ENCODE data around the gene RUVBL2.

Gene RUVBL2

GRCh38 chr19:48964205-48965039 is 29.3 kb upstream of the RUVBL2 start:
- FAIRE-seq, result no peak

- FAIRE-seq, result no peak
These were observed 28.5 kb upstream of the RUVBL2 start, which contains the start of gene FTL for GRCh38 chr19:48965040-48965805. TSS of gene FTL (plus strand) at chr19:48965309. CDS start at chr19:48965508, 199 bp downstream.

GRCh38 chr19:48965806-48966540 is 27.7 kb upstream of the RUVBL2 start:
- no peak for FAIRE-seq

GRCh38 chr19:48966541-48967345 is 26.9 kb upstream of the RUVBL2 start:
- no peak for FAIRE-seq

DNA sequence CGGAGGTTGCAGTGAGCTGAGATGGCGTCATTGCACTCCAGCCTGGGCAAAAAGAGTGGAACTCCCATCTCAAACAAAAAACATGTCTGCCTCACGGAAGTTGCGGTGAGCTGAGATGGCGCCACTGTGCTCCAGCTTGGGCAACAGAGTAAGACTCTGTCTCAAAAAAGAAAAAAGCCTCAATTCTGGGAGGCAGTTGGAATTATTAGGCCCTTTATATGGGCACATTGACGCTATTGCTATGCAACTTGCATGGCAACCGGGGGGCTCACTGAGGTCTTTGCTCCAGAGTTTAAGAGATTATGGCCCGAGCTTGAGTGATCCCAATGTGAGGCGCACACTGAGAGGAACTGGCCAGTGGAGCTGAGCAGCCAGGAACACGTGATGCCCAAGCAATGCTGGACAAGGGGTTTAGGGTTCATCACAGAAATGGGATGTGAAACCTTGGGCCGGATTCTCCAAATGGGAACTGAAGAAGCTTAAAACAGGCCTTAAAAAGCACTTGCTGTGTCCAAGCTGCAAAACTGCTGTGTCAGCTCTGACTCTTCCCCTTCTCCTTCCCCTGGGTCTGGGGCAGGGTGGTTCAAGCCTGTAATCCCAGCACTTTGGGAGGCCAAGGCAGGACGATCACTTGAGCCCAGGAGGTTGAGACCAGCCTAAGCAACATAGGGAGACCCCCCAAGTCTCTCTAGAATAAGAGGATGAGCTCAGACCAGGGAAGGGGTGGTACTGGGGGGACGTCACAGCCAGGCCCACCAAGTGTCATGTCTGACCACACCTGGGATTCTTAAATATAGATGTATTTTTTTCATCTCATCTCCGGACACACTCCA is 26.1 kb upstream of the RUVBL2 start:
- FAIRE-seq, result no peak

- FAIRE-seq, result no peak
These were observed 25.5 kb upstream of the RUVBL2 start for GRCh38 chr19:48968179-48968661.

- FAIRE-seq, result no peak
These were observed 24.9 kb upstream of the RUVBL2 start for GRCh38 chr19:48968813-48969218.

DNA sequence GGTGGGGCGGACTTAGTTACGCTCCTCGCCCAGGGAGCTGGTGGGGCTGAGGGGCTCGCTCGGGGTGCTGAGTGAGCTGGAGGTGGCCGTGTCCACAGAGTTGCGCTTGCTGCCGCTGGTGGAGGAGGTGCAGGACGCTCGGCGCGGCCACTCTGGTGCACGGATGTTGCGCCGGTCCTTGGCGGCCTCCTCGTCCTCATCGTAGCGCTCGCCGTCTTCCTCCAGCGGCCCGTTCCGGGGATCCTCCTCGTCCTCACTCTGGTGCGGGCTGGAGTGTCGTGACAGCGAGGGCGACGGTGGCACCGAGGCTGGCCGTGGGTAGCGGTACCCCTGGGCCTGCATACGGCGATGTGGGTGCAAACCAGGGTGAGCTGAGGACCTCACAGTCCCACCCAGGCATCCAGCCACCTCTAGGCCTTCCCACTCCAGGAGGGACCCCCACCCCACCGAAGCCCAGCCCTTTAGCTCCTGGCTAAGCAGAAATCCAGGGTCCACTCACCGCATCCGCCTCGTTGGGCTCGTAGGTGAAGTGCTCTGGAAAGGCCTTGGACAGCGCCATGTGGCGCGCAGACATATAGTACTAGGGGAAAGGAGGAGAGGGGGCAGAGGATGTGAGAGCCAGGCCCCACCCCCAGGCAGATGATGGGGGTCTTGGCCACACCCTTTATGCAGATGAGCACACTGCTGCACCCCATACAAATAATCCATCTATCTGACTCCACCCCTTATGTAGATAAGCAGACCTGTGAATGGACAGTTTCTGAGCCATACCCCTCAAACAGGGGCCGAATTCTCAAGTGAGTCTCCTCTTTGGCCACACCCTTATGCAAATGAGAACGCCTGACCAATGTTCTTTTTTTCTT is 24.2 kb upstream of the RUVBL2 start:
- no peak for FAIRE-seq

DNA sequence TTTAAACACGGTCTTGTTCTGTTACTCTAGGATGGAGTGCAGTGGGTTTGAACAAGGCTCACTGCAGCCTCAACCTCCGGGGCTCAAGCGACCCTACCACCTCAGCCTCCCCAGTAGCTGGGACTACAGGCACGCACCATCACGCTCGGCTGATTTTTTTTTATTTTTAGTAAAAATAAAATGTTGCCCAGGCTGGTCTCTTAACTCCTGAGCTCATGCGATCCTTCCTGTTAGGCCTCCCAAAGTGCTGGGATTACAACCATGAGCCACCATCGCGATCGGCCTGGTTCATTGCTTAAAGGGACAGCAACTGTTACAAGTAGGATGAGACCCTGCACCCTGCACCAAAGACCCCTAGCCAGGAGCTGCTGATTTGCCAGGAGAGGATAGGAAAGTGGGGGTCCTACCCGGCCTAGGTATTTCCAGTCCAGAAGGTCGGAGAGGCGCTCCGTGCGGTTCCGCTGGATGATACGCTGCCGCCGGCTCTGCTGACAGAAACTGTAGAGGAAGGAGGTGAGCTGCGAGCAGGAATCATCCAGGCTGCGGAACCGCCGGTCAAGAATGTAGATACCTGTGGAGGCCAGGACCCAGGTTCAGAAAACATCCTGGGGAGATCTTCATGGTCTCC is 23.4 kb upstream of the RUVBL2 start:
- no peak for FAIRE-seq

DNA sequence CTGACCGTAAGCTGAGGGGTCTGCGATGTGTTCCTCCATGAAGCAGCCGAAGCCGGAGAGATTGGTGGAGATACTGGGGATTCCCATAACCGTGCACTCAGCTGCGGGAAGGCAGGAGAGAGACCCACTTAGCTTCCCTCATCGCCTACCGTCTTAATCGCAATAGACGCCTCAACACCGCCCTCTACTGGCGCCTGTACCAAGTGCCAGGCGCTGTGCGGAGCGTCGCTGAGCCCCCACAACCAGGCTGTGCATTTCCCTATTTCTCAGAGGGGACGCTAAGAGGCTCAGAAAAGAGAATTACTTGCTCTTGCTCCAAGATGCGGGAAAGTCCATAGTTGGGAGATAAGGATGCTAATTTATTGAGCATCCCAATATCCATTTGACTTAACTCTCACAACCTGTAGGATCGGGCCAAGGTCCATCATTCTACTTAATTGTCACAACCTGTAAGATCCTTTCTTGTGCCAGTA is 22.7 kb upstream of the RUVBL2 start:
- no peak for FAIRE-seq

GRCh38 chr19:48975947-48976847 is 17.5 kb upstream of the RUVBL2 start:
- no peak for FAIRE-seq

GRCh38 chr19:48977061-48977460 is 16.6 kb upstream of the RUVBL2 start:
- no peak for FAIRE-seq

GRCh38 chr19:48982280-48982679 is 11.4 kb upstream of the RUVBL2 start:
- FAIRE-seq, result no peak

GRCh38 chr19:48985711-48986110 is 8.0 kb upstream of the RUVBL2 start:
- no peak for FAIRE-seq

DNA sequence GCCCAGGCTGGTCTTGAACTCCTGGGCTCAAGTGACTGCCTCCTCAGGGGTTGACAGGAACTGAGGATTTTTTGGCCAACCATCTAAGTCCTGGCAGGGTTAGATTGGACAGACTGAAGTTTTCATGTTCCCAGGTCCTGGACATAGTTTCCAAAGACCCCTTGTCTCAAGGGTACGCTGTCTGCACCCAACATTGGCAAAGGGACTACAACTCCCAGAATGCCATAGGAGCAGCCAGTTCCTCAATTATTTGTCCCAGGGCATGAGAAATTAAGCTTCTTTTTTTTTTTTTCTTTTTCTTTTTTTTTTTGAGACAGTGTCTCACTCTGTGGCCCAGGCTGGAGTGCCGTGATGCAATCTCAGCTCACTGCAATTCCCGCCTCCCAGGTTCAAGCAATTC is 7.5 kb upstream of the RUVBL2 start:
- no peak for FAIRE-seq

DNA sequence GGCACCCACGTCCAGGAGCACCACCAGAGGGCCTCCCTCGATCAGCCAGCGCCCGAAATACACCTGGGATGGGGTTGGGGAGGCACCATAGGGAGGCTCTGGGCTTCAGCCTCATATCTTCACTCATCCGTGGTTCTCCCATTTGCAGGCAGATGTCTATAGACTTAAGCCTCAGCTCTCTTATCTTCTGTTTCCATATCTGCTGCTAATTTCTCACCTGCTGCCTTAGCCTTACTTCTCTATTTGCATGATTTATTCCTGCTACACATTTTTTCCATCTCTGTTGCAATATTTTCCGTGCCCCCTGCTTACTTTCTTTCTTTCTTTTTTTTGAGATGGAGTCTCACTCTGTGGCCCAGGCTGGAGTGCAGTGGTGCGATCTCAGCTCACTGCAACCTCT is 6.4 kb upstream of the RUVBL2 start:
- FAIRE-seq, result no peak

GRCh38 chr19:48988286-48988685 is 5.4 kb upstream of the RUVBL2 start:
- FAIRE-seq, result no peak

DNA sequence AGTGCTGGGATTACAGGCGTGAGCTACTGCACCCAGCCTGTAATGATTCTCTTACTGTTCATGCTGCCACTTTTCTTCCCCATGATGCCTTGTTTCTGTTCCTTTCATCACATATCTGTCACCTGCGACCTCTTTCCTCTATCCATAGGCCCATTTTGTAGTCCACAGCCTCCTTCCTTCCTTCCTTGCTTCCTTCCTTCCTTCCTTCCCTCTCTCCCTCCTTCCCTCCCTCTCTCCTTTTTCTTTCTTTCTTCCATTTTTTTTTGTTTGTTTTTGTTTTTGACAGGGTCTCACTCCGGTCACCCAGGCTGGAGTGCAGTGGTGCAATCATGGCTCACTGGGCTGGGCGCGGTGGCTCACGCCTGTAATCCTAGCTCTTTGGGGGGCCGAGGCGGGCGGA is 4.8 kb upstream of the RUVBL2 start:
- FAIRE-seq, result no peak

All from colon (tissue), 2 donors.